HG03159 (cell line): Measurements from ENCODE around the gene PIK3CG.
A peak's percentile ranks its signal among the peaks of the same experiment; 100 is the strongest.

ENCODE experiments used
- ATAC-seq: cut with Tn5 transposase; IDR thresholded peaks from one replicate; pipeline ENCODE4 v1.9.1; 2021; ENCODE audit warnings: mild to moderate bottlenecking, moderate library complexity; ENCODE audit not compliant: unreplicated experiment

Gene PIK3CG

DNA sequence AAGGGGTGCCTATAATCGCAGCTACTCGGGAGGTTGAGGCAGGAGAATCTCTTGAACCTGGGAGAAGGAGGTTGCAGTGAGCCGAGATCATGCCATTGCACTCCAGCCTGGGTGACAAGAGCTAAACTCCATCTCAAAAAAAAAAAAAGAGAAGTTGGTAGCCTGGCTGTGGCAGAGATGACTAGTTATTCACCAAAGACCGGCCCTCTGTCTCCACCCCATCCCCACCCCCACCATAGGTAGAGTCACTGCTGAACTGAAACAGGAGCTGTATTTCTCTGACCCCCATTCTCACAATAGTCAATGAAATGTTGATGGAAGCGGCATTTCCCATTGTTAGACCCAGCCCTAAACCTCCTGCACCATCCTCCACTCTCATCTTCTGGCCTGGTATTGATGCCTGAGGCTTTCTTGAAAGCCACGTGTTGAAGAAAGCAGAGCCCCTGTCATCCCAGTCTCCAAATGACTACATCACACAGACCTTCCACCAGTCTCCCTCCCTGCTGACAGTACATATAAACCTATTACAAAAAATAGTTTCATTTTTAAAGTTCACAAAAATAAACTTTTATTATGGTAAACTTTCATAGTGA is 9.4 kb upstream of the PIK3CG start:
- no peak for ATAC-seq

DNA sequence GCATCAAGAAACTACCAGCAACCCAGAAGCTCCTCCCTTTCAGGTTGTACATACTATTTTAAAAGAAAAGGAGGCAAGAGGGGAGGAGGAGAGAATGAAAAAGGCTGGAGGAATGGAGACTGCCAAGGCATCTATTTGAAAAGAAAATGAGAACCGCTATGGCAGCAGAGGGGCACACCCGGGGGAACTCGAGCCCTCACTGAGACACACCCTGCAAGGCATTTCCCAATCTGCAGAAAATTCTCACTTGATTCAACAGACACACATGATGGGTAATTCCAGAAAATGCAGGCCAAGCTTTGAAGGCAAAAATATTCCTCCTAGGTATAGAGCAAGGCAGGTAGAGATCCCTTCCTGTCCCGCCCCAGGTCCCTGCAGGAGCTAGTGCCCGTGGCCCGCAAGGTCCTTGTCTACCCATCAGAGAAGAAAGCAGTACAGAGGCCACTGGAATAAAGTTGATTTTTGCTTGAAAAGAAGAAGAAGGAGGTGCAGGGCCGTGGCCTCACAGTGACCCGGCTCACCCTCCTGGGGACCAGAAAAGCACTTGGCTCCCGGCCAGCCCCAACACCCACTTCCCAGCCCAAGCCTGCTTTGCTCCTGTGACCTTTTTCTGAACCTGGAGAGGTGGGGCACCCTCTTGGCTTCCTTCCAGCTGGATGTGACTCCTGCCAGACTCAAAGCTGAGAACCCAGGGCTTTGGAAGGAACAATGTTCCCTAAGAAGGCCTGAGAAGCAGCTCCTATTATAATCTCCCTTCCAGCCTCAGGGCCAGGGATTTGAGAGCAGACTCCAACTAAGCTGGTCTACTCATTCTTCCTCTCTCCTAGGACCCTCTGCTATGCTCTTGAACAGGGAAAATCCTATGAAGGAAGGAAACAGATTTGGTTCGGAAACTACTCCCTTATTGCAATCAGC is 6.2 kb upstream of the PIK3CG start:
- no peak for ATAC-seq

DNA sequence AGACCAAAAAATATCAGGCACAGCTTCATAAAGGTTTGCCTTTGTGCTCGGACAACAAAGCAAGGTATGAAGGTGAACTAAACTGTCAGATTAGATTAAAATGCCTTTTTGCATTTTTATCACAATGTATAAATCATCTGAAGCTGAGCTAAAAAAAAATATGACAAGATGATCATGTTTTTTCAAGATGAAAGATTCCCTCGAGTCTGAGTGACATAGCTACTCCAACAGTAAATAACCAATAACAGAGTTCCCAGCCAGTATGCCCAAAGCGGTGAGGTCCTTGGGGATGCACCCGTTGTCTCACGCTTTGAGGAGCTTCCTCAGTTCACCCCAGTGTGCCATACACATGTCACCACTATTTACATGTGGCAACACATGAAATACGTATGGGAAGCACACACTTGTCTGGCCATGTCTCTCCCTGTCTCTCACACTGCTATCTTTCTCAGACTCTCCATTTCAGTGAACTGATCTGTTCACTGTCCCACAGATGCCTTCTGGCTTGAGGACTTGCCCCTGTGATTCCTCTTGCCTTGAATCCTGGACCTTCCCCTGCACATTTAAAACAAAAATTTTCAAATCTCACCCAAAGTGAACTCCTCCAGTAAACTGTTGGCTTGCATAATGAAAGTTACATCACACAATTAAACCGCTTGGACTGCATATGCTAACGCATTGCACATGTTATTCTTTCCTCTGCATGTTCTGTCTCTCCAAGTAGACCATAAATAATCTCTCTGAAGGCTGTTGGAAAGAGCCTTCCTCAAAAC is 2.6 kb upstream of the PIK3CG start:
- no peak for ATAC-seq

DNA sequence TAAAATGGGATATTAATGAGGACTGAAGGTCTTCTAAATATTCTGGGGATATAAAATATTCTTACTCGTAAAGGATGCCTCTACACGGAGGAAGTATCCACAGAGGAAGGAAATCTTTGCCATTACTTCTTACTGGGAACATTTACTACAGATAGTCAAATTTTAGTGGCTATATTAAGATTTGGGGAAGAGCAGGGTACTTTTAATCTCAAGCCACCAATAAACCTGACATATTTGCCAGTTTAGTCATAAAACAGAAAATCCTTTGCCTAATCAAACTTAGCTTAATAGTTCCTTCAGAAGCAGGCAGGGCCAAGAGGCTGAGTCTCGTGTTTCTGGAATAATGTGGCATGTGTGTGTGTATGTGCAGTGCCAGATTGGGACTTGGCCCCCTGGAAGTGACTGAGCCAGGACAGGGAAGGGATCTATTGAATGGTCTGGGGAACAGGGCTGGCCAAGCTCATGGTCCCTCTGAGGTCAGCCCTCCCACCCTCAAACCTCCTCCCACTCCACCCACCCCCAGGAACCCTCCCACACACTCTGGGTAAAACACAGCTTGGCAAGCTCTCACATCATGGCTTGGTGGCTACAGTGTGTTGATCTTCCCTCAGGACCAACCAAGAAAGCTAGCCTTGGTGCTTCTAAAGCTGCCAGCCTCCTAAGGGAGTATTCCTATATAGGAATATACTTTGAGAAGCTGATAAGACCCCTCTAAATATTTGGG is 1.6 kb upstream of the PIK3CG start:
- ATAC-seq = no peak

DNA sequence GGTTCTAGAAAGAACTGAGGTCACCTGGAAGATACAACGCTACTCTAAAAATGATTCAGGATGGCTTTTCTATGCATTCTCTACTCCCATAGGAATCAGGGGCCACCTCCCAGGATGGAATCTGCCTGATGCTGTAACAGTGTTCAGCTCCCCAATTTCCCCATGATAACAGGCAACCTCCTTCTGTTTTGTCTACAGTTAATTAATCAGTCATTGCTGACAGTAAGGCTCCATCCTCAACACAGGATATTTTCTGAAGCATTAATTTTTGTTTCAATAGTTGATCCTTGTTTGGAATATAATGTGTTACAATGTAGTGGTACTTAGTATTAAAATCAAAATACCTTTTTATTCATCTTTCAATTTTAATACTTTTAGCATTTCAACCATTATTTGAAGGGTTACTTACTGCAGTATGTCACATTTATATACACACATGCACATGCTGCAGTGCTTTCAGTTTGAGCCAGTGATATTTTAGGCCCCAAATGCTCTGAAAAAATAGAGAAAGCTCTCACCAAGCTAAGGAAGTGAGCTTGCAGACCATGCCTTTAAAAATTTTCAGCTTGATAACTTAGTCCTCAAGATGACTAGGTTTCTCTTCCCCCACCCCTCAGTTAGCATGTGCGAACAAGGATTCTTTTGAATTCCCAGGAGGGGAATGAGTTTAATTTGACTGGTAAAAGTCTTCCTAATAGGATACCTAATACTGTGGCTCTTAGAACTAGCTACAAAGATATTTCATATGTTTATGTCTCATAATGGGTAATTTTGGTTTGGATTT is 592 bp upstream of the PIK3CG start:
- peak; percentile 38 for ATAC-seq

DNA sequence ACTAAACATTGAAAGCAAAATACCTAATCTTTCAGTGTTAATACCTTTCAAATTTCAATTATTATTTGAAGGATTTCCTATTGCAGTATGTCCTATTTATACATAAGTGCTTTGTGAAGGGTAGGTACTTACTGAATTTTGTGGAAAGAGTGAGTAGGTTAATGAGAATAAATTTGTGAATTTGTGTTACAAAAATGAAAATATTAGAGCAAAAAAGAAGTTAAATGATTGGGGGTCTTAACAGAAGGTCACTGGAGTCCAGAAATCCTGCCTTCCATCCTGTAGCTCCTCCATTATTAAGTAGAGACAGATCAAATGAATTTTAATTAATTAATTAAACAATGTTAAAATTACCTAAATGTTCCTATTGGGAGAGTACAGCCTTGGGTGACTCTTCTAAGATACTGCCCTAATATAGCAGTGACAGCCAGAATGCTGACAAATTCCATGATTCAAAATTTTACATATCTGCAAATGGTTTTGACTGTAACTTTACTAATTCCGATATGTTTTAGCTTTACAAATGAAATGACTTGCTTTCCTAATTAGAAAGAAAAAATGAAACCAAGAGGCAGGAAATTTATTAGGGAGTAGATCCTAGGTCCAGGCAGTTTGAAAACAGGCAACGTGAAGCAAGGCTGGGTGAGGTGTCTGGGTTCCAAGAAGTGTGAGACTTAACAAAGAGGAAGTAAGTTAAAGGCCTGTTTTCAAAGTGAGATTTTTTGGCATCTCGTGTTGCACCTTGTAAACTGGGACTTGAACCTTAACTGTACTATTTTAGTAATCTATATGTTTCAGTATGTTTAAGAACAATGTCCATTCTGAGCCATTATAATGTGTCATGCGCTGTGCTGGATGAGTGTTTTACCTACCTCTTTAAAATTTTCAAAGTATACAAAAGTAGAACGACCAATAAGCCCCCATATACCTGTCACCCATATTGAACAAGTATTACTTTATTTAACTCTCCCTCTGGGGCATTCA is 1.5 kb downstream of the PIK3CG start:
- no peak for ATAC-seq

DNA sequence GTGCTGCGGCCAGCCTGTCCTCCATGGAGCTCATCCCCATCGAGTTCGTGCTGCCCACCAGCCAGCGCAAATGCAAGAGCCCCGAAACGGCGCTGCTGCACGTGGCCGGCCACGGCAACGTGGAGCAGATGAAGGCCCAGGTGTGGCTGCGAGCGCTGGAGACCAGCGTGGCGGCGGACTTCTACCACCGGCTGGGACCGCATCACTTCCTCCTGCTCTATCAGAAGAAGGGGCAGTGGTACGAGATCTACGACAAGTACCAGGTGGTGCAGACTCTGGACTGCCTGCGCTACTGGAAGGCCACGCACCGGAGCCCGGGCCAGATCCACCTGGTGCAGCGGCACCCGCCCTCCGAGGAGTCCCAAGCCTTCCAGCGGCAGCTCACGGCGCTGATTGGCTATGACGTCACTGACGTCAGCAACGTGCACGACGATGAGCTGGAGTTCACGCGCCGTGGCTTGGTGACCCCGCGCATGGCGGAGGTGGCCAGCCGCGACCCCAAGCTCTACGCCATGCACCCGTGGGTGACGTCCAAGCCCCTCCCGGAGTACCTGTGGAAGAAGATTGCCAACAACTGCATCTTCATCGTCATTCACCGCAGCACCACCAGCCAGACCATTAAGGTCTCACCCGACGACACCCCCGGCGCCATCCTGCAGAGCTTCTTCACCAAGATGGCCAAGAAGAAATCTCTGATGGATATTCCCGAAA is 2.7 kb downstream of the PIK3CG start:
- ATAC-seq = no peak

DNA sequence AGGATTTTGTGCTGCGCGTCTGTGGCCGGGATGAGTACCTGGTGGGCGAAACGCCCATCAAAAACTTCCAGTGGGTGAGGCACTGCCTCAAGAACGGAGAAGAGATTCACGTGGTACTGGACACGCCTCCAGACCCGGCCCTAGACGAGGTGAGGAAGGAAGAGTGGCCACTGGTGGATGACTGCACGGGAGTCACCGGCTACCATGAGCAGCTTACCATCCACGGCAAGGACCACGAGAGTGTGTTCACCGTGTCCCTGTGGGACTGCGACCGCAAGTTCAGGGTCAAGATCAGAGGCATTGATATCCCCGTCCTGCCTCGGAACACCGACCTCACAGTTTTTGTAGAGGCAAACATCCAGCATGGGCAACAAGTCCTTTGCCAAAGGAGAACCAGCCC is 3.3 kb downstream of the PIK3CG start:
- no peak for ATAC-seq

DNA sequence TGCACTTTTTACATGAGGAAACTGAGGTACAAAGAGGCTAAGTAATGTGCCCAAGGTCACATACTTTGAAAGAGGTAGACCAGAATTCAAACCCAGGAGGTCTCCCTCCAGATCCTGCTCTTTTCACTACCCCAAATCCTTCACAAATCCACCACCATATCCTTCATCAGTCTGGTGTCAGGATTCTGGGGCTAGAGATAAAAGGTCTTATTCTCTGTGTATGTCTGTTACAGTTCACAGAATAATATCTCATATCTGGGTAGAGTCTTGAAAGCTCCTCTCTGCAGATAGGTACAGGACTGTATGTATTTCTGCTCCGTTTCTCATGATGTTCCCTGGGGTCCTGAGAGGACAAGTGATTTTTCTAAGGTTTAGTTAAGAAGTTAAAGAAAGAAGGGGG is 4.9 kb downstream of the PIK3CG start:
- ATAC-seq = no peak

DNA sequence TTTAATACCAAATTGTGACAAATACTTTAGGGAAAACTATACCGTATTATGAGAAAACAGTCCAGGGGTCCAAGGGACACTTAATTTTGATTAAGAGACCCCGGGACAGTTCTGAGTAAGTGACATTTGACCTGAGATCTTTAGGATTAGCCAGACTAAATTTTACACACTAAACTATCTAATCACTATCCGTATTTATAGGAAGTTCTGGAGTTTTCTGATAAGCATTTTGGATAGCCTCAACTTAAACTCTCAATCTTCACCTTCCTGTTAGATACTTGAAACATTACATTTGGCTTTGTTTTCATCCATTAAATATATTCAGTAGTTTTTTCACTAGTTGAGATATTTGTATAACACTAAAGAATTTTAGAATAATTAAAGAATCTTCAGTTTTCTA is 5.4 kb downstream of the PIK3CG start:
- ATAC-seq = no peak

DNA sequence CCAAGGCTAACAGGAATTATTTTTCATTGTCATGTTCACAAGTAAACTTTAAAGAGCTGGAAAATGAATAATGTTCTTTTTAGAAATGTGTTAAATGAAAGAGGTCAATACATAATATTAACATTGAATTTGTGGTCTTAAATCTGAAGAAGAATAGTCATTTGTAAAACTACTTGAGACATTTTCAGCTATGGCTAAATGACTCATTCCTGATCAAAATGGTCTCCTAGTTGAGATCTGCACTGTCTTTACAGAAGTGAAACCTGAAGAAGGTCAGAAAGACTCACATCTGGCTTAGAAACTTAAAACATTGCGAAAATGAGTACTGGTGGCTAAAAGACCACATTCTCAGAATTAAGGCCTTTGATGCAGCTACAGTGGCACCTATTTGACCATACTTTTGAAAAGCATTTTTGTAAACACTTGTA is 5.9 kb downstream of the PIK3CG start:
- ATAC-seq = peak; percentile 92

DNA sequence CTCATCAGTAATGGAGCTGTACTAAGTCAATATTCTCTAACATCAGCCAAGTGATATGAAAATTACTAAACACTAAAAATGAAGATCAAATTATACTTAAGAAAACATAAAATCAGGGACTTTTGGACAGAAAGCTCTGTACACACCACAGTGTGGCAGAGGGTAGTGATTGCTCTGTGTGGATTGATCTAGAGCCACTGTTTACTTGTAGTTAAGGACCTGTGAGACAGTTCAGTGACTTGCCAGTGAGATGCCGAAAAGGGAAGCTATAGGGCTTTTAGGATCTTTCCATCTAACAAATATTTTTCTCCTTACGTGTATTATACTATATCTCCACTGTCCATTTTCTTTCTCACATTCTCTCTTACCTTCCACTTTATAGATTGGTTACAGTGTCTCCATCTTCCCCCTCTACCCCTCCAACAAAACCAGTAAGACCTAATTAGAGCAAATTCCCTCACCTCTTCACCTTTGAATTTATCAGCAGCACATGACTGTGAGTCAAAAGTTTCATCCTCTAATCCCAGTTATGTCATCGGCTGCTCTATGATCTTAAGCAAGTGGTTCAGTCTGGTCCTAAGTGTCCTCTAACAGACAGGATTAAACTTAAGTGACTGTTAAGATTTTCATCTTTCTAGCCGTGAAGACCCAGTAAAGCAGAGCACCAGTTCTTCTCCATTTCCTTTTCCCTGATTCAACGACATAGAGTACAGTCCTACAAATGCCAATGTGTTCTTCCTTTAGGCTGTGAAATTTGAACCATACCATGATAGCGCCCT is 6.9 kb downstream of the PIK3CG start:
- peak; percentile 39 for ATAC-seq

DNA sequence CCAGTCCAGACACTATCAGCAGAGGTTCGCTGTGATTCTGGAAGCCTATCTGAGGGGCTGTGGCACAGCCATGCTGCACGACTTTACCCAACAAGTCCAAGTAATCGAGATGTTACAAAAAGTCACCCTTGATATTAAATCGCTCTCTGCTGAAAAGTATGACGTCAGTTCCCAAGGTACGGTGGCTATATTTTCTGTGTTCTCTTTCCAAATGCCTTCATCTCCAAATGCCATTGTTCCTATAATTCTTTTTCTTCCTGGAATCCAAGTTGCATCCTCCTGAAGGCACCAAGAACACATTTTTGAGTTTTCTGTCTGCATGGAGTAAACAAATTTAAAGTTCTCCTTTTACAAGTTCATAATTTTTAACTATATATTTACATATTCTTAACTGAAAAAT is 7.7 kb downstream of the PIK3CG start:
- ATAC-seq = no peak

DNA sequence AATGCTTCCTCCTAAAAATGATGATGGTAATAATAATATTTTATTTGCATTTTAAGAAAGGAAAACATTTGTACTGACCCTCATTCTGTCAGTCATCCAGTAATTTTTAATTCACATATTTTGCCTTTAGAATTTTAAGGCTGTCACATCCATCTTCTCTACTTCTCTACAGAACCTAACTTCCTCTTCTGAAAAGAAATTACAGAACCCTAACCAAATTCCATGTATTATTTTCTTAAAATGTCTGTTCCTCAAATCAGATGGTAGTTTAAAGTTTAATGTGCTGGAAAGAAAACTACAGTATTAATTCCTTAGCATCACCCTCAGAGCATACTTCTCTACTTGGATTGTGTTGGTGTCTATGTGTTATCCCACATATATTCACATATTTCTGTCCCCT is 9.0 kb downstream of the PIK3CG start:
- ATAC-seq = no peak

DNA sequence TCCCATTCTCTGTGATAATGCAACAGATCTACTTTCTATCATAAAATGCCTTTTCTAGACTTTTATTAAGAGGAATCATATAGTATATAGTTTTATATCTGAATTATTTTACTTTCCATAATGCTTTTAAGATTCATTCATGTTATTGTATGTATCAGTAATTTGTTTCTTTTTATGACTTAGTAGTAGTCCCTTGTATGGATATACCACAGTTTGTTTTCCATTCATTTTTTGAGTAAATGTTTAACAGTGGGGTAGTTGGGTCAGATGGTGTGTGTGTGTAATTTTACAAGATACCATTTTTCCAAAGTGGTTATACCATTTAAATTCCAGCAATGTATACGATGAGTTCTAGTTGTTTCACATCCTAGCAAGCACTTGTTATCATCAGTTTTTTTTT is 10.4 kb downstream of the PIK3CG start:
- ATAC-seq = no peak

DNA sequence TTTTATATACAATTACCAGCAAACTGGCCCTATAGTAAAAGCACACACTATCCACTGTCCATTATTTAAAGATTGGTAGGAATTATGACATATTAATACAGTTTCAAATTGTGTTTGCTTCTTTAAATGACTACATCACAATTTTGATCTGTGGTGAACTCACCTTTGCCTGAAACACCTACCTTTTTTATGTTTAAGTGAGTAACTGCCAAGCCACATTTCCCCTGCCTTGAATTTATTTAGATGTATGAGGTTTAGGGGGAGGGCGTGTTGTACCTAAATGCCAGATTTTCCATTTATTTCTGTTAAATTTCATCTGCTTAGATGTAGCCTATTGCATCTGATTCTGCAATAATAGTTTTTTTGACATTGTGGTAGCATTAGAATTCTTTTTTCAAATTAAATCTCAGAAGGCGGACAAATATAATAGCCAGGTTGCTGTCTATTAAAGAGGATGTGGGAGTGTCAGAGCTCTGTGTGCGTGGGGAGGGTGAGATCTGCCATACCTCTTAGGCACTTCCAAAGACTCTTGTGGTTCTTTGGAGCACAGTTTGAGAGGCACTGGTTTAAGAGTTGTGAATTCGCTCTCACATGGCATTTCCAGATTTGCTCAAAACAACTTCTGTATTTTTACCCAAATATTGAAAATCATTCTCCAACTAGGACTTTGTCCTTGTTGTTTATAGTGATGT is 13.8 kb downstream of the PIK3CG start:
- no peak for ATAC-seq

DNA sequence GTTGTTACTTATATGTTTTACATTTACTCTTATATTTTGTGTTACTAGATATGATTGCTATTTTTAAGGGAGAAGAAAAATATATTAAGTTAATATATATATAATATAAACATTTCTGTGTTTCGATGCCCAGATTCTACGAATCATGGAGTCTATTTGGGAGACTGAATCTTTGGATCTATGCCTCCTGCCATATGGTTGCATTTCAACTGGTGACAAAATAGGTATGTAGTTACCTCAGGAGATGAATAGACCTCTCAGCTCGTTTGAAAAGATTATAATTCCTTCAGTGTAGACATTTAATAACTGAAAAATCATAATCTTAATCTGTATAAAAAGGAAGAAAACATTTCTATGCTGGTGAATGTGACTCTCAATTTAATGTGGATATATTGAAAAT is 16.9 kb downstream of the PIK3CG start:
- no peak for ATAC-seq
